ENCODE results near the gene LRRC75A. TPM values are rescaled to one million over a fixed set of nuclear protein-coding genes. Genes with fewer than 3 reads are reported as not detected.

LRRC75A gene
- total and polyA plus RNA-seq, 2 donors (not counting 3 experiments of a cell fraction or from before 2014, with no cell fraction given), result 3.7 to 6.1 TPM

- DNase-seq (ENCODE audit: low read depth, low spot score), result no peak
- Histone ChIP-seq H3K4me2 (ENCODE audit: insufficient read depth, low read length) (peak overlapping the region; percentile 67), H3K79me2 (ENCODE audit: control insufficient read depth, insufficient read depth, low read length) (peaks cover 48% of the 10 kb centered on the region), H2AFZ (ENCODE audit: low read depth, low read length) (no peak overlapping the region), H3K9me3 (replicated peaks; ENCODE audit: control insufficient read depth, insufficient read depth, low read length) (no peaks in the 10 kb centered on the region), H3K27me3 (ENCODE audit: control insufficient read depth in 2 of 2, insufficient read depth in 2 of 2, low read length in 2 of 2) (no peaks in the 10 kb centered on the region), H3K9me1 (replicated peaks; ENCODE audit: control insufficient read depth, extremely low read depth, insufficient read depth, low read length) (no peaks in the 10 kb centered on the region), H3K36me3 (ENCODE audit: control insufficient read depth in 2 of 2, extremely low read depth in 1 of 2, insufficient read depth in 2 of 2, low read length in 2 of 2) (peaks cover 28 to 33% of the 10 kb centered on the region in 2 experiments), H3K9ac (replicated peaks; ENCODE audit: extremely low read depth, insufficient read depth, low read length) (peak overlapping the region; percentile 88), H3K27ac (ENCODE audit: insufficient read depth, low read depth, low read length) (peak overlapping the region; percentile 67), H4K20me1 (replicated peaks; ENCODE audit: control insufficient read depth, extremely low read depth, insufficient read depth, low read length) (peaks cover 11% of the 10 kb centered on the region), H3K4me1 (ENCODE audit: control insufficient read depth, extremely low read depth, insufficient read depth, low read length) (peaks cover 35% of the 10 kb centered on the region), H3K4me3 (replicated peaks in 1 of 3; ENCODE audit: insufficient read depth in 1 of 3, low read depth in 1 of 3, low read length in 3 of 3) (peak overlapping the region; percentile 77 to 97 (median 89))
- dilution Hi-C loops (cut with MboI; ENCODE audit: extremely low pct_ligation_motif_present, low sequenced_read_pairs) (no loop called here), intact Hi-C loops (cut with micrococcal nuclease) (loop anchor here (1.0 to 10.0 kb wide), 2 partner anchors 58 to 975 kb away; partner anchors contain the start of gene UBB)
- POLR2A ChIA-PET, result interaction anchor here (0.8 to 1.7 kb wide), 13 partner anchors 11 to 145 kb away, joined by 3 to 52 read pairs (median 4); partner anchors contain the start of gene UBB
- FAIRE-seq, result peak; percentile 55
- TF ChIP-seq FOS (IDR thresholded peaks at IDR 0.05; ENCODE audit: borderline replicate concordance, insufficient read depth, low read length) (no peak), MYC (IDR thresholded peaks at IDR 0.05; ENCODE audit: low read depth, low read length) (no peak), POLR2A (IDR thresholded peaks at IDR 0.05; ENCODE audit: low read depth, low read length) (no peak), MAX (IDR thresholded peaks at IDR 0.05; ENCODE audit: insufficient read depth, insufficient read length) (no peak), EZH2 (IDR thresholded peaks at IDR 0.05; ENCODE audit: borderline replicate concordance, low read depth, low read length, severe bottlenecking) (no peak), POLR2AphosphoS5 (IDR thresholded peaks at IDR 0.05; ENCODE audit: insufficient read depth, low read depth, low read length) (no peak), JUN (IDR thresholded peaks at IDR 0.05; ENCODE audit: borderline replicate concordance, insufficient read depth, insufficient read length, low read depth) (no peak), GATA2 (IDR thresholded peaks at IDR 0.05; ENCODE audit: insufficient read depth, insufficient read length, low read depth, low read length) (no peak), CTCF (IDR thresholded peaks at IDR 0.05; ENCODE audit: extremely low read depth in 1 of 2, insufficient read depth in 1 of 2, low read depth in 1 of 2, low read length in 2 of 2) (no peak)
- BruUV-seq (replicated peaks), result TSS peak; percentile 56
- CTCF ChIA-PET, result interaction anchor here (1.3 to 4.5 kb wide), 5 partner anchors 11 to 83 kb away, joined by 3 to 33 read pairs (median 20); no protein-coding TSS in a partner anchor
Observed at GRCh38 chr17:16439303-16439791, 52.6 kb downstream of the LRRC75A start.

All from endothelial cell of umbilical vein (primary cell).